ENCODE results near the gene GLMN.
"Not testable (repeated sequence)": the region's sequence is repeated elsewhere in the genome, so short reads cannot be mapped to it uniquely, and the experiment has no call there.

The GLMN gene

DNA sequence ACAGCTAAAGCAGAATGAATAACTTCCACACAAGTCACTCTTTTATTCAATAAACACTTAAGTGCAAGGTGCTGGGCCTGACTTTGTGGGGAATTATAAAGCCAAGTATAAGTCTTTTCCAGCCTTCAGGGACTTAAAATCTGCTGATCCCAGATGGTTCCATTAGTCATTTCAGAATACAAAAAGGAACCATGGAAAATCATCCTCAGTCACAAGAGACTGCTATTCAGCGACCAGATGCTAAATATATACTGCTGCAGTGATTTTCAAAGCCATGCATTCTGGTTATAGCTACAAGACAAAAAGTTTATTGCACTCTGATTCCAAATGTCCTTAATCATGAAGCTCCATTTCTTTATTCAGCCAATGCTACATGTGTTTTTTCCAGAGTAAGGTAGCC is 25.7 kb downstream of the GLMN start:
- Mint-ChIP-seq H3K27ac (no peak overlapping the region), H3K36me3 (ENCODE audit: low read depth) (peaks cover 35% of the 10 kb centered on the region), H3K27me3 (ENCODE audit: low read depth) (no peaks in the 10 kb centered on the region), H3K4me3 (no peak overlapping the region), H3K4me1 (ENCODE audit: low read depth) (peaks cover 6% of the 10 kb centered on the region), H3K9me3 (no peaks in the 10 kb centered on the region)

DNA sequence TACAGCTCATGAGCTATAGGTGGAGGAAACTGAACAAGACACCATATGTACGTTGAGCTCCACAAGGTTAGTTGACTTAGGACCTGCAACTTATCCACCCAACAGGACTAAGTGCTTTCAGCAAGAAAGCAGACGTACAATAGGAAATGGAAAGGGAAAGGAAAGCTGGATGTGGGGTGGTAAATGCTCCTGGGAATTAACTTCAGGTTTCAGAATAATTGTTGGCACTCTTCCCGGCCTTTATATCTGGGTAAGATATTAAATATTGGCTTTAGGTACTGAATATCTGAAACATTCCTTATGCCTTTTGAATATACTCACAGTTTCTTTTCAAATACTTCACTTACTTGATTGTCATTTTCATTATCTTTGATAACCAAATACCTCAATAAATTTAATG is 36.3 kb downstream of the GLMN start:
- H3K27me3 Mint-ChIP-seq (ENCODE audit: low read depth): no peaks in the 10 kb centered on the region
- H3K27ac Mint-ChIP-seq: no peak overlapping the region
- H3K9me3 Mint-ChIP-seq: no peaks in the 10 kb centered on the region
- no peak overlapping the region for H3K4me3 Mint-ChIP-seq
- H3K36me3 Mint-ChIP-seq (ENCODE audit: low read depth): peaks cover 38% of the 10 kb centered on the region
- H3K4me1 Mint-ChIP-seq (ENCODE audit: low read depth): no peaks in the 10 kb centered on the region

DNA sequence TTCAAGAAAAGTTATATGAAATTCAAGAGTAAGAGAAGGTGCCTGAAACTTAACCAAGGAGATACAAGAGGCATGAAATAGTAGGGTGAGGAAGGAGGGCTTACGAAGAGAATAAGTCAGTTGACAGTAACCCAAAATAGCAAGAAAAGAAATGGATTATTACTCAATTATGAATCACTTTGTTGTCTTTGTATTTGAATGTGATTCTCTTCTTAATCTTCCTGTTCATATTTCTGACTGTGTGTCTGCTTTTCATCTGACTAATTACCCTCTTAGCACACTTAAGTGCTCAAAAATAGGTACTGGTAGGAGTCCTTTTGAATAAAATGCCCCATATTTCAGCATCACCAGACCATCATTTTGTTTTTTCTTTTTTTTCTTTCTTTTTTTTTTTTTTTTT is 39.4 kb downstream of the GLMN start:
- Mint-ChIP-seq H3K4me3 (no peak overlapping the region), H3K27ac (no peak overlapping the region), H3K27me3 (ENCODE audit: low read depth) (no peaks in the 10 kb centered on the region), H3K4me1 (ENCODE audit: low read depth) (peaks cover 1% of the 10 kb centered on the region), H3K36me3 (ENCODE audit: low read depth) (peaks cover 64% of the 10 kb centered on the region), H3K9me3 (peaks cover 10% of the 10 kb centered on the region)

DNA sequence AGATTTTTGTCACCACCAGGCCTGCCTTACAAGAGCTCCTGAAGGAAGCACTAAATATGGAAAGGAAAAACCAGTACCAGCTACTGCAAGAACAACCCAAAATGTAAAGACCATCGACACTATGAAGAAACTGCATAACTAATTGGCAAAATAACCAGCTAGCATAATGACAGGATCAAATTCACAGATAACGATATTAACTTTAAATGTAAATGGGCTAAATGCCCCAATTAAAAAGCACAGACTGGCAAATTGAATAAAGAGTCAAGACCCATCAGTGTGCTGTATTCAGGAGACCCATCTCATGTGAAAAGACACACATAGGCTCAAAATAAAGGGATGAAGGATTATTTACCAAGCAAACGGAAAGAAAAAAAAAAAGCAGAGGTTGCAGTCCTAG is 44.1 kb downstream of the GLMN start:
- H3K36me3 Mint-ChIP-seq (ENCODE audit: low read depth): peaks cover 64% of the 10 kb centered on the region
- not testable (repeated sequence) for H3K27me3 Mint-ChIP-seq (ENCODE audit: low read depth); H3K4me1 Mint-ChIP-seq (ENCODE audit: low read depth); H3K27ac Mint-ChIP-seq; H3K4me3 Mint-ChIP-seq
- H3K9me3 Mint-ChIP-seq: peaks cover 16% of the 10 kb centered on the region

DNA sequence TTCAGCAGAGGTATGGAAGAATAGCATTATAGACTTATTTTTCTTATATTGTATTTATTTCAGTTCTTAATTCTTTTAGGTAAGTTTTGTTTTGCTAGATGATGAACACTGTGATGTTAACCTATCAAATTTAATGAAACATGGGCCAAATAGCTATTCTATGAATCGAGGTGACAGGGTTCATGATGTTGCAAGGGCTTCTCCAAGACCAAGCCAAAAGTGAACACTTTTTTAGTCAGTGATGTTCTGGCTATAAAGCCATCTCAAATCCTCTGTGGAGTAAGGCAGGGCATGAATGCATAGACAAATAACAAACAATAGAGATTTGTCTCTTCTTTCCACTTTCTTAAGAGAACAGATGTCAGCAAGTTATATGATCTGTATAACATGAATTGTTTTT is 54.4 kb downstream of the GLMN start:
- H3K36me3 Mint-ChIP-seq (ENCODE audit: low read depth): peaks cover 12% of the 10 kb centered on the region
- no peak overlapping the region for H3K27ac Mint-ChIP-seq
- H3K4me1 Mint-ChIP-seq (ENCODE audit: low read depth): no peaks in the 10 kb centered on the region
- no peak overlapping the region for H3K4me3 Mint-ChIP-seq
- H3K9me3 Mint-ChIP-seq: no peaks in the 10 kb centered on the region
- no peaks in the 10 kb centered on the region for H3K27me3 Mint-ChIP-seq (ENCODE audit: low read depth)

DNA sequence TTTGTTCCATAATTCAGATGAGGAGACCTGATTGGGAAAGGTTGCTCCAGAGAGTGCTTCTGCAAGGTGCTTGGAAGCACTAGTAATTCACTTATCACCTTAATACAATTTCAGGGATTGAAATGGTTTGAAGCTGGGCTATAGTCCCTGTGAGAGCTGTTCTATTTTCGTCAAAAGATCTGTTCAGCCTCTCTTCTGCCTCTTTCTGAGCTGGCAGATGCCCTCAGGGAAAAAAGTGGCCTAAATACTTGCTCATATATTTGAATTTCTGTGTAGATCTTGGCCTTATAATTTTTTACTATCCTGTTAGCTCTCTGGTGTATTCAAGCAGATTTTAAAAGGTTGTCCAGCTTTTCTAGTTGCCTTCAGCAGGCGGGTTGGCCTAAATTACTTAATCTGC is 58.8 kb downstream of the GLMN start:
- Mint-ChIP-seq H3K4me3 (no peak overlapping the region), H3K9me3 (no peaks in the 10 kb centered on the region), H3K27ac (no peak overlapping the region), H3K36me3 (ENCODE audit: low read depth) (peaks cover 1% of the 10 kb centered on the region), H3K27me3 (ENCODE audit: low read depth) (peaks cover 5% of the 10 kb centered on the region), H3K4me1 (ENCODE audit: low read depth) (no peaks in the 10 kb centered on the region)

DNA sequence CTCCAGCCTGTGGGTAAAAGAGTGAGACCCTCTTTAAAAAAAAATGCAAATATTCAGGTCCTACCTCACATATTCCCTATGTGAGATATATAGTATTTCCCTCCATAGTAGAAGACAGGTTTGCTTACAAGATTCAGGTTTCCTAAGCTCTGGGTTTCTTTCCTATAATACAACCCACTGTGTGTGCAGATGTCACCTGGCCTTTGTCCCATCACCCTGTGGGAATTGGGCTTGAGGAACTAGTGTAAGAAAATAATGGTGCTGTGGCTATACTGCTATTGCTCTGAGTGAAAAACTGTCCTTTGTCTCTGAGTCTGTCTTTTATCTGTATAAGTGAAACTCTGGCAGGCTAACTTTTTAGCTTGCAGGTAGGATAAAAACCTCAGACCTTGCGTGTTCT is 68.1 kb downstream of the GLMN start:
- H3K4me3 Mint-ChIP-seq: no peak overlapping the region
- no peak overlapping the region for H3K27ac Mint-ChIP-seq
- no peaks in the 10 kb centered on the region for H3K4me1 Mint-ChIP-seq (ENCODE audit: low read depth)
- no peaks in the 10 kb centered on the region for H3K9me3 Mint-ChIP-seq
- H3K36me3 Mint-ChIP-seq (ENCODE audit: low read depth): no peaks in the 10 kb centered on the region
- peaks cover 10% of the 10 kb centered on the region for H3K27me3 Mint-ChIP-seq (ENCODE audit: low read depth)

DNA sequence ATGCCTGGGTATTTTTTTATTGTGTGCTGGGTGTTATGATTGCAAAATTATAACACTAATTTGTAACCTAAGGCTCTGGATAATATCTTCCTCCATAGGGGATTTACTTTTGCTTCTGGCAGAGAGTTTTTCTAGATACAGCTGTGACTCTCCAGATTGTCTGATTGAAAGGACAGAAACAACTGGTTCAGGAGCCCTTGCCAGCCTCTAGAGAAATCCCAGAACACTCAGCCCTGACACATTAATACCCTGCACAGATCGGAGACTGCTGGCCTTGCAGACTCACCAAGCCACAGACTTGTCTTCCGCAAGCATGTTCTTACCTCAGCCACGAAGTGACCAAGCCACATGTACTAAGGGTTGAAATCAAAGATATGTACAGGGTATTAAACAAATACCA is 70.4 kb downstream of the GLMN start:
- Mint-ChIP-seq H3K4me3 (no peak overlapping the region), H3K36me3 (ENCODE audit: low read depth) (no peaks in the 10 kb centered on the region), H3K4me1 (ENCODE audit: low read depth) (no peaks in the 10 kb centered on the region), H3K9me3 (no peaks in the 10 kb centered on the region), H3K27me3 (ENCODE audit: low read depth) (peaks cover 10% of the 10 kb centered on the region), H3K27ac (no peak overlapping the region)

DNA sequence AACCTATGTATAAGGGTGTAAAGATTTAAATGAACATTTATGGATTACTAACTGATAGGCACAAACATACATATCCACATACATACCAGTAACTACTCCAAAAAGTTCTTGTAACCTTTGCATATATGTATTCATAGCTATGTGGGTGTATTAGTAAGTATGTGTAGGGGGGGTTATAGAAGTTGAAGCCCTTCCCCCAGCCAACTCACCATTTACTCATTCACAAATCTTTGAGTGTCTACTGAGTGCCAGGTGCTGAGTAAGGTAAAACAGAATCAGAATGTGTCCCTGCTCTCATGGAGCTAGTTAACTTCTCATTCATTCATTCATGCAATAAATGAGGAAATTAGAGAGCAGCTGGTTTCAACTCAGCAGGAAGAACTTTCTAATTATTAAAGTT is 79.8 kb downstream of the GLMN start:
- no peak overlapping the region for H3K27ac Mint-ChIP-seq
- no peaks in the 10 kb centered on the region for H3K4me1 Mint-ChIP-seq (ENCODE audit: low read depth)
- no peaks in the 10 kb centered on the region for H3K36me3 Mint-ChIP-seq (ENCODE audit: low read depth)
- H3K27me3 Mint-ChIP-seq (ENCODE audit: low read depth): peaks cover 6% of the 10 kb centered on the region
- H3K9me3 Mint-ChIP-seq: no peaks in the 10 kb centered on the region
- no peak overlapping the region for H3K4me3 Mint-ChIP-seq

DNA sequence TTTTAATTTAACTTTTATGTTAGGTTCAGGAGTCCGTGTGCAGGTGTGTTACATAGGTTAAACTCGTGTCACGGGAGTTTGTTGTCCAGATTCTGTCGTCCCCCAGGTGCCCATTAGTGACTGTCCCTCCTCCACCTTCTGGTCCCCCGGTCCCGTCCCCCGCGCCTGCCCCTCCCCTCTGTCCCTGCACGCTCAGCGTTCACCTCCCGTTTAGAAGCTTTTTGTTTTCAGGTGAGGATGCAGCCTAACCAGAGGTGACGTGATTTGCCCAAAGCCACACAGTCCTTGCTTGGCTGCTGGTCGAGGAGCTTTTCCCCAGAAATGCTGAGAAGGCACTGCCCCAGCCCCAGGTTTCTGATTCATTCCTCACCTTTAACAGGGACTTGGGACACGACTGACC is 80.2 kb downstream of the GLMN start:
- Mint-ChIP-seq H3K36me3 (ENCODE audit: low read depth) (no peaks in the 10 kb centered on the region), H3K27me3 (ENCODE audit: low read depth) (peaks cover 6% of the 10 kb centered on the region), H3K4me1 (ENCODE audit: low read depth) (no peaks in the 10 kb centered on the region), H3K27ac (no peak overlapping the region), H3K4me3 (no peak overlapping the region), H3K9me3 (no peaks in the 10 kb centered on the region)

DNA sequence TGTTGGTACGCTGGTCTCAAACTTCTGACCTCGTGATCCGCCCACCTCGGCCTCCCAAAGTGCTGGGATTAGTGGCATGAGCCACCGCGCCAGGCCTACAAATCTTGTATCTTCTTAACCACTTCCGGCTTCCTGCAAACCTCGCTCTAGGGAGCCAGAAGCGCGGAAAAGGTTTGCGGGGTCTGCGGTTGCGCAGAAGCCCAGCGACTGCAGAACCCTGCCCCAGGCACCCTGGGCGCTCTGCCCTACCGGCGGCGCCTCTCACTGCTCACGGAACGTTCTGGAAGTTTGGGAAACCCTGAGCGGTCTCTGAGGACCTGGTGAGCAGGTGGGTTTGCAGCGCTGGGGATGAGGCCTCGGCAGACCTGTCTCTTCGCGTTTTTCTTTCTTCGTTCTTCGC is 81.1 kb downstream of the GLMN start, which contains the start of gene C1orf146:
TSS of gene C1orf146 (plus strand) at position 195 of the 400 bp plus-strand sequence. CDS start 13,506 bp downstream, outside the sequence.
- H3K4me3 Mint-ChIP-seq: no peak within 1 kb of the TSS
- no peaks in the 10 kb centered on the region for H3K9me3 Mint-ChIP-seq
- H3K27me3 Mint-ChIP-seq (ENCODE audit: low read depth): peaks cover 6% of the 10 kb centered on the region
- no peaks in the 10 kb centered on the region for H3K4me1 Mint-ChIP-seq (ENCODE audit: low read depth)
- H3K27ac Mint-ChIP-seq: no peak within 1 kb of the TSS
- H3K36me3 Mint-ChIP-seq (ENCODE audit: low read depth): no peaks in the 10 kb centered on the region

DNA sequence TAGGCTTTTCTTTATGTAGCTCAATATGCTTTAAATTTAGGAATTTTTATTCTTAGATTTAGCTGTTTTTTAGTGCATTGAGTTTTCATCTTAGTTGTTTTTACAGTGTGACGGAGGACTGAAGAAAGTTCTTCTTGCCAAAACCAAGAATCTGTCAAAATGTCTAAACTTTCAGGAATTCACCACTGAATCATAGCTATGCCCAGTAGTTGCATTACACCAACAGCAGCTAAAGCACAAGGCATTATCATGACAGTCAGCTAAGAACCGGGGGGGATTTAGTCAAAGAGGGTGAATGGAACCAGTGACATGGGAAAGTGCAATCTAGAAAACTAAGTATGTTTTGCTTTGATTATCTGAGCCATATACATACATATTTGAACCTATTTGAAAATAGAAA is 87.6 kb downstream of the GLMN start:
- Mint-ChIP-seq H3K27me3 (ENCODE audit: low read depth) (peaks cover 4% of the 10 kb centered on the region), H3K4me3 (no peak overlapping the region), H3K9me3 (peaks cover 3% of the 10 kb centered on the region), H3K27ac (no peak overlapping the region), H3K36me3 (ENCODE audit: low read depth) (no peaks in the 10 kb centered on the region), H3K4me1 (ENCODE audit: low read depth) (no peaks in the 10 kb centered on the region)

DNA sequence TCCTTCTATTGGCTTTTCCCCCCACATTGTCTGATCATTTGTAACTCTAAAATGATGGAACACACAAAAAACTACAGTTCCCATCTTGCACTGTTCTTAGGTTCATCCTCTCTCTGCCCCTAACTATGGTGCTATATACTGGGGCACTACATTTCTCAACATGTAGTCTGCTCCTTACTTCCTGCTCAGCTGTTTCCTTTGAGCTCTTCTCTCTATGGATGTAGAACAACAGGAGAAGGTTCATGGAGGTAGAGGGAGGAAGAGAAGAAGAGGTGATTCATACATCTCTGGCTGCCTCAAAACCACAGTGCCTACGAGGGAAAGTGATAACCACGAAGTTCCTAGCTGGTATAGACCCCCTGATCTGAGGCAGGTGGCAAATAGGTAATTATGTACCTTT is 88.1 kb downstream of the GLMN start:
- H3K4me1 Mint-ChIP-seq (ENCODE audit: low read depth): no peaks in the 10 kb centered on the region
- H3K4me3 Mint-ChIP-seq: no peak overlapping the region
- H3K27ac Mint-ChIP-seq: no peak overlapping the region
- H3K36me3 Mint-ChIP-seq (ENCODE audit: low read depth): no peaks in the 10 kb centered on the region
- peaks cover 4% of the 10 kb centered on the region for H3K27me3 Mint-ChIP-seq (ENCODE audit: low read depth)
- H3K9me3 Mint-ChIP-seq: peaks cover 3% of the 10 kb centered on the region

DNA sequence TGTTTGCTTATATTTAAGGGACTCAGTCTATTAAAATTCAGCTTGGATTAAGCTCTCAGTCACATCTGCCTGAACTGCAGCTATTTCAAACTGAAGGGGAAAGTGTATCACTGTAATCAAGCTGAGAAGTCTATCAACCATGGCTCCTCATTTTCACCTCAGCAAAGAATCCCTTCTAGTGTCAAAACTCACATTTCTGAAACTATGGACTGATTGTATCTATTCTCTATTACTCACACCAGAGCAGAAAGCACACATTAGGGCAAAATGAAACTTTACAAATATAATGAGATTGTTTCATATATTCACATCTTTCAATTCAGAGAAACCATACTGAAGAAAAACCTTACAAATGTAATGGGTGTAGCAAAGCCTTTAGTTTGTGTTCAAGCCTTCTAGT is 95.7 kb downstream of the GLMN start:
- H3K27me3 Mint-ChIP-seq (ENCODE audit: low read depth): no peaks in the 10 kb centered on the region
- H3K36me3 Mint-ChIP-seq (ENCODE audit: low read depth): peaks cover 7% of the 10 kb centered on the region
- H3K9me3 Mint-ChIP-seq: peaks cover 8% of the 10 kb centered on the region
- no peak overlapping the region for H3K27ac Mint-ChIP-seq
- H3K4me1 Mint-ChIP-seq (ENCODE audit: low read depth): peaks cover 14% of the 10 kb centered on the region
- no peak overlapping the region for H3K4me3 Mint-ChIP-seq

DNA sequence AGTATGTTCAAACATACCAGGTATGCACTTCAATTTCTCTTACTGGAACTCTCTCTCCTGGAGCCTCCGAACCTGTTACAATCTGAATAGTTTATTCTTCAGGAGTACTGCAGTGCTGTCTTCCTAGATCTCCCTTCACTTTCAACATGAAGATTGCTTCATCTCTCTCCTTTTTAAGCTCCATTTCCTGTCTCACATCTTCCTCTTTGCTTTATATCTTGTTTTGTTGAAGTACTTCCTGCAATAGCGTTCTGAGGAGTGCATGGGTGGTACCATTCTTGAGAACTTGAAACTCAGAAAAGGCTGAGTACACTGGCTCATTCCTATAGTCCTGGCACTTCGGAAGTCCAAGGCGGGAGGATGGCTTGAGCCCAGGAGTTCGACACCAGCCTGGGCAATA is 96.8 kb downstream of the GLMN start:
- H3K27ac Mint-ChIP-seq: peak overlapping the region; percentile 37
- H3K27me3 Mint-ChIP-seq (ENCODE audit: low read depth): no peaks in the 10 kb centered on the region
- H3K4me1 Mint-ChIP-seq (ENCODE audit: low read depth): peaks cover 15% of the 10 kb centered on the region
- H3K9me3 Mint-ChIP-seq: peaks cover 8% of the 10 kb centered on the region
- H3K36me3 Mint-ChIP-seq (ENCODE audit: low read depth): peaks cover 7% of the 10 kb centered on the region
- no peak overlapping the region for H3K4me3 Mint-ChIP-seq
